ENCODE measurements around the gene SNX33.

SNX33 gene, protein sequence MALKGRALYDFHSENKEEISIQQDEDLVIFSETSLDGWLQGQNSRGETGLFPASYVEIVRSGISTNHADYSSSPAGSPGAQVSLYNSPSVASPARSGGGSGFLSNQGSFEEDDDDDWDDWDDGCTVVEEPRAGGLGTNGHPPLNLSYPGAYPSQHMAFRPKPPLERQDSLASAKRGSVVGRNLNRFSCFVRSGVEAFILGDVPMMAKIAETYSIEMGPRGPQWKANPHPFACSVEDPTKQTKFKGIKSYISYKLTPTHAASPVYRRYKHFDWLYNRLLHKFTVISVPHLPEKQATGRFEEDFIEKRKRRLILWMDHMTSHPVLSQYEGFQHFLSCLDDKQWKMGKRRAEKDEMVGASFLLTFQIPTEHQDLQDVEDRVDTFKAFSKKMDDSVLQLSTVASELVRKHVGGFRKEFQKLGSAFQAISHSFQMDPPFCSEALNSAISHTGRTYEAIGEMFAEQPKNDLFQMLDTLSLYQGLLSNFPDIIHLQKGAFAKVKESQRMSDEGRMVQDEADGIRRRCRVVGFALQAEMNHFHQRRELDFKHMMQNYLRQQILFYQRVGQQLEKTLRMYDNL

DNA sequence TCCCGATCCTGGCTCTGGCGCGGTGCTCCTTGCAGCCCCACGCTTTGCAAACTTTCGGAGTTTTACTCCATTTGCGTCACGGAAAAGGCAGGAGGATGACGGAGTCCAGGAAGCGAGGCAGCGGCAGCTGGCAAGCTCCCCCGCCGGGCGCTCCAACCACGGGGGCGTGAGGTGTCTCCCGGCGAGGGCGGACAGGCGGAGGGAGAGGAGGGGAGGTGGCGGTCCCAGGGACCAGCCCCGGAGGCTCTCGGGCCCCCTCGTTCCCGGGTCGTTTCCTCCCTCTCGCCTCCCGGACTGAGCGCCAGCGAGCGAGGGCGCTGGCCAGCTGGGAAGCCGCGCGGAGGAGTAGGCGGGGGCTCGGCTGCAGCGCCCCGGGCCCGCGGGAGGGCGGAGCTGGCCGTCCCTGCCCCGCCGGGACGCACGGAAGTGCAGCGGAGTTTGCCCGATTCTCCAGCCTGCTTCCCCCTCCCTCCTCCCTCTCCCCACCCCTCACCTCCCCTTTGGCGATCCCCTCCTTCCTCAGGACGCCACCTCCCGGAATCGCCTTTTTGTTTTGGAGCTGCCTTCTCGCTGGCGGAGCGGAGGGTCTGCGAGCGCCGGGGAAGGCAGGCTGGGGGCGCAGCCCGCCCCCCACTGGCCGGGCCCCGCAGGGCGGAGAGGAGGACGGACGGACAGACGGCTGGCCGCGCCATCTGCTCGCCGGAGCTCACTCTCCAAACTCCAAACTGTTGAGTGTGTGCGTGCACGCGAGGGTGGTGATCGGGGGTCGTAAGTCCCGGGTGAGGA is at the start of gene SNX33:
TSS of gene SNX33 (plus strand) at position 543 of the 786 bp plus-strand sequence. CDS start 1,191 bp downstream, outside the sequence.
- Histone ChIP-seq H3K27ac (peak within 1 kb of the TSS; percentile 93), H3K4me1 (peaks cover 0 to 56% (median 47%) of the 10 kb centered on the region in 4 donors), H3K36me3 (peaks cover 0 to 27% (median 14%) of the 10 kb centered on the region in 3 donors), H3K9me3 (no peaks in the 10 kb centered on the region), H3K4me3 (peak within 1 kb of the TSS; percentile 78 to 79), H3K27me3 (no peaks in the 10 kb centered on the region)
- intact Hi-C loops (cut with DNase I; ENCODE audit: low total_unique reads), result loop anchor here (10.0 kb wide), 1 partner anchor 157 kb away; no protein-coding TSS in a partner anchor
- TF ChIP-seq, protein P1, sequence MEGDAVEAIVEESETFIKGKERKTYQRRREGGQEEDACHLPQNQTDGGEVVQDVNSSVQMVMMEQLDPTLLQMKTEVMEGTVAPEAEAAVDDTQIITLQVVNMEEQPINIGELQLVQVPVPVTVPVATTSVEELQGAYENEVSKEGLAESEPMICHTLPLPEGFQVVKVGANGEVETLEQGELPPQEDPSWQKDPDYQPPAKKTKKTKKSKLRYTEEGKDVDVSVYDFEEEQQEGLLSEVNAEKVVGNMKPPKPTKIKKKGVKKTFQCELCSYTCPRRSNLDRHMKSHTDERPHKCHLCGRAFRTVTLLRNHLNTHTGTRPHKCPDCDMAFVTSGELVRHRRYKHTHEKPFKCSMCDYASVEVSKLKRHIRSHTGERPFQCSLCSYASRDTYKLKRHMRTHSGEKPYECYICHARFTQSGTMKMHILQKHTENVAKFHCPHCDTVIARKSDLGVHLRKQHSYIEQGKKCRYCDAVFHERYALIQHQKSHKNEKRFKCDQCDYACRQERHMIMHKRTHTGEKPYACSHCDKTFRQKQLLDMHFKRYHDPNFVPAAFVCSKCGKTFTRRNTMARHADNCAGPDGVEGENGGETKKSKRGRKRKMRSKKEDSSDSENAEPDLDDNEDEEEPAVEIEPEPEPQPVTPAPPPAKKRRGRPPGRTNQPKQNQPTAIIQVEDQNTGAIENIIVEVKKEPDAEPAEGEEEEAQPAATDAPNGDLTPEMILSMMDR (IDR thresholded peaks at IDR 0.05), result peak; percentile 42 to 44
- DNase-seq, result peak; percentile 75 to 93

DNA sequence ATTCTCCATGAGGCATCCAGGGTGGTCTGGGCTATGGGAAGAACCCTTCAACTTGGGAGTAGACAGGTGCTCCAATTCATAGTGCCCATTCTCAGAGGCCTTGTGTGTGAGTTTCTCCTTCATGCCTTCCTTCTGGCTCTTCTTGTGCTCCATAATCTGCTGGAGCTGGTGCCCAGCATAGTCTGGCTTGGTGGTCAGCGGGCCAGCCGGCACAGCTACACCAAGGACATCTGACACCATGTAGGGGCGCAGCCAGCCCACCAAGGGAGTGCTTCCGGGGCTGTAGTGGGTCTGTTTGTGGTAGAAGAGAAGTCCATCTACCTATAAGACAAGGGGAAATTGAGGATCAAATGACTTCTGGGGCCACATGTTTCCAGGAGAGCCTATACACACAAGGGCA is 49.4 kb upstream of the SNX33 start:
- TF ChIP-seq, protein P1 (IDR thresholded peaks at IDR 0.05), result no peak
- Histone ChIP-seq H3K27ac (no peak overlapping the region), H3K4me1 (peaks cover 0 to 18% (median 0%) of the 10 kb centered on the region in 4 donors), H3K9me3 (no peaks in the 10 kb centered on the region), H3K4me3 (no peak overlapping the region), H3K27me3 (no peaks in the 10 kb centered on the region), H3K36me3 (peaks cover 32 to 94% (median 53%) of the 10 kb centered on the region in 3 donors)
- intact Hi-C loops (cut with DNase I; ENCODE audit: low total_unique reads), result no loop called here
- no peak for DNase-seq

DNA sequence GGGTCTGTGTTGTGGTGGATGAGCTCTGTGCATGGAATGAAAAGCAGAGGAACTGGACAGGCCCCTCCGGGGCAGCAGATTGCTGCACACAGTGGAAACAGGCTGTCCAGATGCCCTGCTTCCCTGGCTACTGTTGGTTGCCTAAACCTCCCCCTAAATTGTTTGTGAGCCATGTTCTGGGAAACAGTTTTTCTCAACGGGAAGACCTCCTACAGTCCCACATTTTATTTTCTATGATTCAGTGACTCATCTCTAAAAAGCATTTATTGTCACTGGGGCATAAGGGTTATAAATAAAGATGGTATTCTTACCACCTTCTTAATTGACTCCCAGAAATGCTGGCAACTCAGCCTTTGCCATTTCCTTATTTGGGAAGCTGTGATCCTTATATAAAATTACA is 48.3 kb upstream of the SNX33 start:
- Histone ChIP-seq H3K36me3 (peaks cover 32 to 96% (median 53%) of the 10 kb centered on the region in 3 donors), H3K27me3 (no peaks in the 10 kb centered on the region), H3K27ac (peak overlapping the region in 1 of 2 donors; percentile 35), H3K4me3 (no peak overlapping the region), H3K9me3 (no peaks in the 10 kb centered on the region), H3K4me1 (peaks cover 0 to 18% (median 0%) of the 10 kb centered on the region in 4 donors)
- TF ChIP-seq, protein P1 (IDR thresholded peaks at IDR 0.05), result no peak
- intact Hi-C loops (cut with DNase I; ENCODE audit: low total_unique reads), result no loop called here
- no peak for DNase-seq

DNA sequence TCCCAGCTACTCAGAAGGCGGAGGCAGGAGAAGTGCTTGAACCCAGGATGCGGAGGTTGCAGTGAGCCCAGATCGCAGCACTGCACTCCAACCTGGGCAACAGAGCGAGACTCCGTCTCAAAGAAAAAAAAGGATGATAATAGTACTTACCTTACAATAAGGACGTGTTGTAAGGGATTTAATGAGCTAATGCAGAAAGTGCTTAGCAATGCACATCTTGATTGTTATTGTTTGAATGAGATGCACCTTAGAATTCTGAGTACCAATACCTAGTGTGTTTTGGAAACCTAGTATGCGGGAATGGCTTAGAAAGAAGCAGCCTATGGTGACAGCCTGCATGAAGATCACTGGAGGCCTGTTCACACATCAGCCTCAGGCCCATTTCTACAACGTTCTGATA is 41.7 kb upstream of the SNX33 start:
- no peak overlapping the region for H3K4me3 ChIP-seq
- no peaks in the 10 kb centered on the region for H3K27me3 ChIP-seq
- no peaks in the 10 kb centered on the region for H3K4me1 ChIP-seq
- intact Hi-C loops (cut with DNase I; ENCODE audit: low total_unique reads), result no loop called here
- H3K9me3 ChIP-seq, result no peaks in the 10 kb centered on the region
- no peak for DNase-seq
- H3K27ac ChIP-seq, result no peak overlapping the region
- TF ChIP-seq, protein P1 (IDR thresholded peaks at IDR 0.05), result no peak
- H3K36me3 ChIP-seq, result peaks cover 51 to 97% (median 71%) of the 10 kb centered on the region in 3 donors

Measured in tibial artery (tissue), 4 donors.